Mucosa of descending colon (tissue), 3 donors: Measurements from ENCODE around the gene NEK4. TPM values are rescaled to one million over a fixed set of nuclear protein-coding genes. Genes with fewer than 3 reads are reported as not detected.

Experiments
- ATAC-seq: fragments of 200-7000 bp; cut with Tn5 transposase; one replicate; pipeline ENCODE4 v1.9.1; 2020; ENCODE audit warnings: mild to moderate bottlenecking, moderate library complexity
- DNase-seq, 3 donors: peaks; one replicate each; pipeline ENCODE4 v3.0.0-alpha.2; 2020
- H3K36me3 ChIP-seq: fragments of 200-600 bp; one replicate; pipeline ENCODE4 v1.8.0; 2021; ENCODE audit warnings: low read depth, mild to moderate bottlenecking
- H3K4me1 ChIP-seq: fragments of 200-600 bp; one replicate; pipeline ENCODE4 v1.8.0; 2021; ENCODE audit warnings: low read depth, mild to moderate bottlenecking
- H3K4me3 ChIP-seq: fragments of 200-600 bp; one replicate; pipeline ENCODE4 v1.8.0; 2021; ENCODE audit warnings: mild to moderate bottlenecking
- H3K9me3 ChIP-seq: fragments of 200-600 bp; one replicate; pipeline ENCODE4 v1.8.0; 2021; ENCODE audit warnings: mild to moderate bottlenecking
- intact Hi-C, 2 donors: fragments of 100-400 bp; cut with DNase I in 1 of 2; cut with micrococcal nuclease in 1 of 2; formaldehyde crosslinking; loops; one replicate each; pipeline versions ENCODE4 v1.11.0 to v1.11.1; 2022; cut with DNase I, micrococcal nuclease
- total RNA-seq, 3 donors: library from RNA; stranded (reverse); fragmentation: NEBNext Ultra II Directional in 2 of 3; extraction: Animal tissue kit (Norgen Biotek cat#: 25700) in 2 of 3; gene quantifications; one replicate each; pipeline versions ENCODE4 v1.2.1 to v1.2.4, GENCODE V29; 2021 to 2023
- TF ChIP-seq, protein P1 (sequence below): fragments of 200-600 bp; IDR thresholded peaks from one replicate; pipeline ENCODE4 v1.8.0; 2022; ENCODE audit warnings: antibody characterized with exemption, mild to moderate bottlenecking
- donor health status: DM: no; HTN: no; CAD: no; lungs with moderate emphysema.
- donor health status: DM: no; HTN: no; CAD: no.
- donor health status: DM: no; HTN: yes; CAD: no.

Gene NEK4
- total RNA-seq, 3 donors from 2014 or later = 19.9 to 33.9 (median 20.2) TPM

DNA sequence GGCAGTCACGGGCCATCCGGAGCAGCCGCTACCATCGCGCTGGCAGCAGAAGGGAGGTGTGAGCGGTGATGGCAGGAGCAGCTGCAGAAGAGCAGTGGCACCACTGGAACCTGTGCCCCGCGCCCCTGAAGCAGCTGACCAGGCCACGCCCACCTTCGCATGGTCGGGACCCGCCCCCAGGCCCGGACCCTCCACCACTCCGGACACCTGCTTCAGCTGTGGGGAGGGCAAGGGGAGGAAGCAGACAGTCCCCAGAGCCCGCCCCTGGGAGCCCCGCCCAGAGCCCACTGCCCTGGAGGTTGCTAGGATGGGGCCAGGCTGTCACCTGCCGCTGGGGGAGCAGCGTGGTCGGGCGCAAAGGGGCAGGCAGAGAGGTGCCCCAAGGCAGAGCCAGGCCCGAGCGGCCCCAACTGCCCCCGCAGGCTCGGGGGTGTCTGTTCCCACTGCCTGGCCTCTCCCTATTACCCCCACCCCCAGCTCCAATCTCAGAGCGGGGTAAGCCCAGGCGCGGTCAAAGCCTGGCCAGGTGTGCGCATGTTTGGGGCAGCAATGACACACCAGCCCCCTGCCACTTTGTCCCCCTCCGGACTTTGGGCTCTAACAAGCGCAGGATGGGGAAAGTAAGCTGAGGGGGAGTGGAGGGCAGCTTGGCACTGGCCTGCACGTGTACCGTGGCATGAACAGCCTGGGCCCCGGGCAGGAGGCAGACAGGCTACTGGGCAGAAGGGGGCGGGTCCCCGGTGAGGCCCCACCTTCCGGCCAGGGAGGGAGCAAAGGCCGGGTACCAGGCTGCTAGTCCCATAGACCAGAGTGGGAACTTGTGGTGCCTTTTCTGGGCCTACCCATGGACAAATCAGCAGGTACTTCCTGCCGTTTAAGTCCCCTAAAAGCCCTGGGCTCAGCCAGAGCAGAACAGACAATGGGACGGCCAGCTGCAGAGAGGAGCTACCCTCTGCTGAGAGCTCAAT, 56.1 kb downstream of the NEK4 start:
- Histone ChIP-seq H3K36me3 (no peaks in the 10 kb centered on the region), H3K4me1 (peaks cover 5% of the 10 kb centered on the region), H3K9me3 (no peaks in the 10 kb centered on the region), H3K4me3 (no peak overlapping the region)
- ATAC-seq (peak; percentile 97), DNase-seq (peak; percentile 69 to 81 (median 72))
- intact Hi-C loops = no loop called here
- TF ChIP-seq, protein P1, sequence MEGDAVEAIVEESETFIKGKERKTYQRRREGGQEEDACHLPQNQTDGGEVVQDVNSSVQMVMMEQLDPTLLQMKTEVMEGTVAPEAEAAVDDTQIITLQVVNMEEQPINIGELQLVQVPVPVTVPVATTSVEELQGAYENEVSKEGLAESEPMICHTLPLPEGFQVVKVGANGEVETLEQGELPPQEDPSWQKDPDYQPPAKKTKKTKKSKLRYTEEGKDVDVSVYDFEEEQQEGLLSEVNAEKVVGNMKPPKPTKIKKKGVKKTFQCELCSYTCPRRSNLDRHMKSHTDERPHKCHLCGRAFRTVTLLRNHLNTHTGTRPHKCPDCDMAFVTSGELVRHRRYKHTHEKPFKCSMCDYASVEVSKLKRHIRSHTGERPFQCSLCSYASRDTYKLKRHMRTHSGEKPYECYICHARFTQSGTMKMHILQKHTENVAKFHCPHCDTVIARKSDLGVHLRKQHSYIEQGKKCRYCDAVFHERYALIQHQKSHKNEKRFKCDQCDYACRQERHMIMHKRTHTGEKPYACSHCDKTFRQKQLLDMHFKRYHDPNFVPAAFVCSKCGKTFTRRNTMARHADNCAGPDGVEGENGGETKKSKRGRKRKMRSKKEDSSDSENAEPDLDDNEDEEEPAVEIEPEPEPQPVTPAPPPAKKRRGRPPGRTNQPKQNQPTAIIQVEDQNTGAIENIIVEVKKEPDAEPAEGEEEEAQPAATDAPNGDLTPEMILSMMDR = no peak

DNA sequence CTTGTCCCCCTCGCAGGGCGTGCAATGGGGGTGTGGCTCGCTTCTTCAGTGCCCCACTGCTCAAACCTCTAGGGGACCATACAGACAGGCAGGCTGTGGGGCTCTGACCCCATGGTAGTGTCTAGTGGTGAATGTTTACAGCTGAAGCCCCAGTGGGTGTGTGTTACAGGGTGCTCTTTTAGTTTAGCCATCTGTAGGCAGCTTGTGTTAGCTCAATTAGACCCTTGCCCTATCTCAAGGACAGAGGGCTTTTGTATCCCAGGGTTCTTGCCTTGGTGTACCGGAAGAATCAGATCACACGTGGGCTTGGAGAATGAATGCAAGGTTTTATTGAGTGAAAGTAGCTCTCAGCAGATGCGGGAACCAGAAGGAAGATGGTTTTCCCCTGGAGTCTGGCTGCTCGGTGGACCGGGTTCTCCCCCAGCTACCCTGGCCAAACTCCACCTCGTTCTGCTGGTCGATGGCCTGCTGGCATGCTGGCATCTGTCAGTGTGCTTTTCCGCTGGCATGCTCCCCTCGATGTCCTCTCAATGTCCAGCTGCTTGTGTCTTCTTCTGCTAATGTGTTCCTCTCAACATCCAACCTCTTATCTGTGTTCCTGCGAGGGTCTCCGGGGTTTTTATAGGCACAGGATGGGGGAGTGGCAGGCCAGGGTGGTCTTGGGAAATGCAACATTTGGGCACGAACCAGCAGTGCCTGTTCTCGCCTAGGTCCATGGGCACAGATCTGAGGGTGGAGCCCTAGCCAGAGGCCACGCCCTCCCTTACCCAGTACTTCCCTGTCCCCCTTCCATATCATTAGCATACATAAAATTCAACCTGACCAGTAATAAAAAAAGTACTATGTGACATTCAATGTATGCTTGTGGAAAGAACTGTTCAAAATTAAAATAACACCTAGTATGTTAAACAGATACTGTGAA, 58.2 kb downstream of the NEK4 start:
- Histone ChIP-seq H3K36me3 (no peaks in the 10 kb centered on the region), H3K4me3 (no peak overlapping the region), H3K9me3 (no peaks in the 10 kb centered on the region), H3K4me1 (peaks cover 5% of the 10 kb centered on the region)
- TF ChIP-seq, protein P1 = no peak
- ATAC-seq (peak; percentile 41), DNase-seq (peak in 1 of 3 donors; percentile 21)
- intact Hi-C loops = no loop called here

DNA sequence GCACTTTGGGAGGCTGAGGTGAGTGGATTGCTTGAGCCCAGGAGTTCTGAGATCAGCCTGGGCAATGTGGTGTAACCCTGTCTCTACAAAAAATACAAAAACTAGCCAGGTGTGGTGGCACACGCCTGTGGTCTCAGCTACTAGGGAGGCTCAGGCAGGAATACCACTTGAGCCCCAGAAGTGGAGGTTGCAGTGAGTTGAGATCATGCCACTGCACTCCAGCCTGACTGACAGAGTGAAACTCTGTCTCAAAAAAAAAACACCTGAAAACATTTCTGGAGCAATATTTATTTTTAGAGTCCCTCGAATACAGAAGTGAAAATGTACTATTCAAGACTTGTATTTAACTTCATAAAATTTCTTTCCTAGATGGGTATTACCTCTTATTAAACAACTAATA, 60.2 kb downstream of the NEK4 start:
- Histone ChIP-seq H3K4me1 (peaks cover 13% of the 10 kb centered on the region), H3K36me3 (no peaks in the 10 kb centered on the region), H3K9me3 (no peaks in the 10 kb centered on the region), H3K4me3 (no peak overlapping the region)
- no peak for DNase-seq
- intact Hi-C loops = no loop called here
- TF ChIP-seq, protein P1 = no peak
- no peak for ATAC-seq

DNA sequence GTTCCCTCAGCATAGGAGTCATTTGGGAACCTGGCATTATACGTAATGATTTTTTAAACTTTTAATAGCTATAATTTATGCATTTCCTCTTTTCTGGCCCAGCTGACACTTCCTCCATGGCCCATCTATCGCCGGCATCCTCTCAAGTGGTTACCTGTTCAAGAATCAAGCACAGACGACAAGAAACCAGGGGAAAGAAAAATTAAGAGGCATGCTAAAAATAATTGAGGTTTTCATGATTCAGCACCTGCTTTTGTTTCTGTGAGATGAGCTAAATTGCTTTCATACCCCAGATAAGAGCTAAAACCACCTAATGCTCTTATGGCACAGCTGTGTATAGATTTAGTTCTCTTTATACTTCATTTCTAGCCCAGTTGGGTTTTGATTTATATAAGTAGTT, 63.2 kb downstream of the NEK4 start:
- Histone ChIP-seq H3K4me3 (no peak overlapping the region), H3K9me3 (no peaks in the 10 kb centered on the region), H3K36me3 (no peaks in the 10 kb centered on the region), H3K4me1 (peaks cover 25% of the 10 kb centered on the region)
- intact Hi-C loops = no loop called here
- TF ChIP-seq, protein P1 = no peak
- no peak for DNase-seq
- no peak for ATAC-seq
